ENCODE results near the gene POTEF. TPM values are rescaled to one million over a fixed set of nuclear protein-coding genes. Genes with fewer than 3 reads are reported as not detected.
"Not testable (repeated sequence)": the region's sequence is repeated elsewhere in the genome, so short reads cannot be mapped to it uniquely, and the experiment has no call there.

Gene POTEF
- total RNA-seq, 4 donors from 2014 or later: not detected

DNA sequence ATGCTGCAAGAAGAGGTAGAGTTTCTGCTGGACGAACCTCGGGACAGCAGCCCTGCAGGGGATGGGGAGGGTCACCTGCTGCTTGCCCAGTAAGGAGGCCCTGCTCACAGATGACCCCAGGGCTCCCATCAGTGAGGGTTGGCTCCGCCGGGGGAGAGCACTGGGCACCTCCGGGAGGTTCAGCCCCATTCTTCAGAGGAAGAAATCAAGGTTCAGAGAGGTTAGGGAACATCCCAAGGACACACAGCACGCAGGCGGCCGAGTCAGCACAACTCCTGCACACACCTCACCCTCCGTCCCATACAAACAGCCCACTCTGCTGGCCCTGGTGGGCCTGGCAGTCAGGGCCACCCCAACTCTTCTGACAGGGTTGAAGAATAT is 27.6 kb upstream of the POTEF start:
- Histone ChIP-seq H3K36me3 (peaks cover 0 to 37% of the 10 kb centered on the region in 2 donors), H3K4me1 (no peaks in the 10 kb centered on the region), H3K9me3 (no peaks in the 10 kb centered on the region), H3K27me3 (no peaks in the 10 kb centered on the region), H3K27ac (no peak overlapping the region), H3K4me3 (no peak overlapping the region)
- intact Hi-C loops (cut with DNase I; ENCODE audit: low total_unique reads): no loop called here
- no peak for ATAC-seq
- no peak for DNase-seq
- TF ChIP-seq, protein P1, sequence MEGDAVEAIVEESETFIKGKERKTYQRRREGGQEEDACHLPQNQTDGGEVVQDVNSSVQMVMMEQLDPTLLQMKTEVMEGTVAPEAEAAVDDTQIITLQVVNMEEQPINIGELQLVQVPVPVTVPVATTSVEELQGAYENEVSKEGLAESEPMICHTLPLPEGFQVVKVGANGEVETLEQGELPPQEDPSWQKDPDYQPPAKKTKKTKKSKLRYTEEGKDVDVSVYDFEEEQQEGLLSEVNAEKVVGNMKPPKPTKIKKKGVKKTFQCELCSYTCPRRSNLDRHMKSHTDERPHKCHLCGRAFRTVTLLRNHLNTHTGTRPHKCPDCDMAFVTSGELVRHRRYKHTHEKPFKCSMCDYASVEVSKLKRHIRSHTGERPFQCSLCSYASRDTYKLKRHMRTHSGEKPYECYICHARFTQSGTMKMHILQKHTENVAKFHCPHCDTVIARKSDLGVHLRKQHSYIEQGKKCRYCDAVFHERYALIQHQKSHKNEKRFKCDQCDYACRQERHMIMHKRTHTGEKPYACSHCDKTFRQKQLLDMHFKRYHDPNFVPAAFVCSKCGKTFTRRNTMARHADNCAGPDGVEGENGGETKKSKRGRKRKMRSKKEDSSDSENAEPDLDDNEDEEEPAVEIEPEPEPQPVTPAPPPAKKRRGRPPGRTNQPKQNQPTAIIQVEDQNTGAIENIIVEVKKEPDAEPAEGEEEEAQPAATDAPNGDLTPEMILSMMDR (IDR thresholded peaks at IDR 0.05 in 4 of 5, conservative IDR thresholded peaks at IDR 0.05 in 1 of 5): no peak
- in situ Hi-C loops (cut with MboI; ENCODE audit: low sequenced_read_pairs in 4 of 4): no loop called here

DNA sequence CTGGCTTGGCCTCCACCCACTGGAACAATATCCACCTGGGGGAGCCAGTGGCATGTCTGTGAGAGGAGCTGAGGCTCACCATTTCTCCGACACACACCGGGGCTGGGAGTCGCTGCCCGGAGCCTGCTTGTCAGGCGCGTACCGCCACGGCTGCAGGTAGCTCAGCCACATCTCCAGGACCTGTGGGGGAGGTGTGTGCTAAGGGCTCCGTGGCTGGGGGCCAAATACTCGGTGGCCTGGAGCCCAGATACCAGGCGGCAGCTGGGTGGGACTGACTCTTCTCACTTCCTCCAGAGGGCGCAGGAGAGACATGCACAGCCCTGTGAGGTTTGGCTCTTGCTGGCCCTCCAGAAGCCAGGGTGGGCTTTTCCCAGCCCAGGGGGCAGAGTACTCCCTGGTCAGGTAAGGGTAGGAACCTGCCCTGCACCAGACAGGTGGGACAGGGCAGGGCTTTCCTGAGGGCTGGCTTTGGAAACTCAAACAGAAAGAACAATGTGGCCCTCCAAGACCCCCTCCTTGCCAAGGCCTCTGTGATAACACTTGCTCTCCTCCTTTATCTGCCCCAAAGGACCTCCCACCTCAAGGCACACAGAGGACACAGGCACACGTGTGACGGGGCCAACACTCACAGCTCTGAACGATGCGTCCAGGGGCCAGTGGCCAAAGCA is 27.1 kb upstream of the POTEF start:
- DNase-seq: peak in 1 of 2 donors; percentile 23
- H3K4me3 ChIP-seq; in situ Hi-C loops (cut with MboI; ENCODE audit: low sequenced_read_pairs in 4 of 4); ATAC-seq; intact Hi-C loops (cut with DNase I; ENCODE audit: low total_unique reads); H3K27ac ChIP-seq; H3K9me3 ChIP-seq; H3K27me3 ChIP-seq; H3K4me1 ChIP-seq: not testable (repeated sequence)
- TF ChIP-seq, protein P1 (IDR thresholded peaks at IDR 0.05 in 4 of 5, conservative IDR thresholded peaks at IDR 0.05 in 1 of 5): peak in 1 of 5 experiments; percentile 26
- peaks cover 0 to 37% of the 10 kb centered on the region in 2 donors for H3K36me3 ChIP-seq

DNA sequence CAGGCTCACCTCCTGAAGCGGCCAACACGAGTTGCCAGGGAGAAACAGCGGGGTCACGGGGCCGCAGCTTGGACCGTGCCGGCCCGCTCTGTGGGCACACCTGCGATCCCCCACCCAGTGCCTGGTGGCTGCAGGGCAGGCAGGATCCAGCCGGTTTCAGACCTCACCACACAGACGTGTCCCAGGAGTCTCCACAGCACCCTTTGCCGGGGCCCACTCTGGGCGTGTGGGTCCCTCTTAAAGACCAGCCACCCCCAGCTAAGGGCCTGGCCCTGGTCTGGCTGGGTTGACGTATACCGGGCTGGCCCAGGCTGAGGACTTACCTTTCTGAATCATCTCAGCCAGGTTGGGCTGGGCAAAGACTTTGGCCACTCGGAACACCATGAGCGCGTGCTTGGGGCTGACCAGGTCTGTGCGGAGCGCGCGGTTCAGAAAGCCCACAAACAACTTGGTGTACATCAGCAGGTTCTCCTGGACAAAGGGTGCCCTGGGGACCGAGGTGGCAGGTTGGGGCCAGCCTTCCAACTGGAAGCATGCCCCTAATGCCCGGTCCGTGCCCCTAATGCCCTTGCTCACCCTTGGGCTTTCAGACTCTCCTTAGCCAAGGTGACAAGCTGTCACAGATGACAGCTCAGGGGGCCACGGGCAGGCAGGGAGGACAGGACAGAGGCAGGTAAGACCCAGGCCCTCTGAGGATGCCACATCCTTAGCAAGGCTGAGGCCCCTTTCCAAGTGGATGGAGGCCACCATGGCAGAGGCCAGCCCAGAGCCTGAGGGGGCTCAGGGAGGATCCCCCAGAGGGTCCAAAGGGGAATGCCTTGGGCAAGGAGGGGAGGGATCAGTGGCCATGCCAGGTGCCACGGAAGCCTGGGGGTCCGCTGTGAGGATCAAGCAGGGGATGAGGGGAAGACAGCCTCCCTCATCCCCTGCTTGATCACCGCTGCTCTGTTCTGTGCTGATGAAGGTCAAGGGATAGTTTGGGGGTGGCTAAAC is 26.0 kb upstream of the POTEF start:
- intact Hi-C loops (cut with DNase I; ENCODE audit: low total_unique reads): no loop called here

DNA sequence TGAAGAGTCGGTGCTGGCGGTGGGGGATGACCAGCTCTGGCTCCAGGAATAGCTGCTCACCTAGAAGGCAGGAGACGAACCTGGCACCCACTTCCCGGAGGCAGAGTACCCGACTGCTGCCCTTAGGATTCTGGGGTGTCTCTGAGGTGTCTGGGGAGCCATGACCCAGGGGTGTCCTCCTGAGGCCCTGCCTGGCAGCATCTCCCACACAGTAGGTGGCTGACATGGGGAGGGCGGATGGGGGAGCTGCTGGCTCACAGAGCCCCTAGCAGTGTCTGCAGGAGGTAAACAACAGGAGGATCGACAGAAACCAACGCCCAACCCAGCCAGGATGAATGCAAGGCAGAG is 25.4 kb upstream of the POTEF start:
- H3K9me3 ChIP-seq; DNase-seq; H3K27ac ChIP-seq; H3K27me3 ChIP-seq; in situ Hi-C loops (cut with MboI; ENCODE audit: low sequenced_read_pairs in 4 of 4); H3K4me3 ChIP-seq; H3K4me1 ChIP-seq; ATAC-seq; intact Hi-C loops (cut with DNase I; ENCODE audit: low total_unique reads): not testable (repeated sequence)
- H3K36me3 ChIP-seq: peaks cover 0 to 37% of the 10 kb centered on the region in 2 donors

More for the DNA sequence above, 26.0 kb upstream of the POTEF start:
- Histone ChIP-seq H3K27me3 (no peaks in the 10 kb centered on the region), H3K27ac (no peak overlapping the region), H3K4me1 (no peaks in the 10 kb centered on the region), H3K9me3 (no peaks in the 10 kb centered on the region), H3K36me3 (peaks cover 0 to 37% of the 10 kb centered on the region in 2 donors), H3K4me3 (no peak overlapping the region)
- DNase-seq (no peak), ATAC-seq (no peak)
- TF ChIP-seq, protein P1 (IDR thresholded peaks at IDR 0.05 in 4 of 5, conservative IDR thresholded peaks at IDR 0.05 in 1 of 5): no peak
- TF ChIP-seq POLR2A (IDR thresholded peaks at IDR 0.05): no peak
- in situ Hi-C loops (cut with MboI; ENCODE audit: low sequenced_read_pairs in 4 of 4): no loop called here

DNA sequence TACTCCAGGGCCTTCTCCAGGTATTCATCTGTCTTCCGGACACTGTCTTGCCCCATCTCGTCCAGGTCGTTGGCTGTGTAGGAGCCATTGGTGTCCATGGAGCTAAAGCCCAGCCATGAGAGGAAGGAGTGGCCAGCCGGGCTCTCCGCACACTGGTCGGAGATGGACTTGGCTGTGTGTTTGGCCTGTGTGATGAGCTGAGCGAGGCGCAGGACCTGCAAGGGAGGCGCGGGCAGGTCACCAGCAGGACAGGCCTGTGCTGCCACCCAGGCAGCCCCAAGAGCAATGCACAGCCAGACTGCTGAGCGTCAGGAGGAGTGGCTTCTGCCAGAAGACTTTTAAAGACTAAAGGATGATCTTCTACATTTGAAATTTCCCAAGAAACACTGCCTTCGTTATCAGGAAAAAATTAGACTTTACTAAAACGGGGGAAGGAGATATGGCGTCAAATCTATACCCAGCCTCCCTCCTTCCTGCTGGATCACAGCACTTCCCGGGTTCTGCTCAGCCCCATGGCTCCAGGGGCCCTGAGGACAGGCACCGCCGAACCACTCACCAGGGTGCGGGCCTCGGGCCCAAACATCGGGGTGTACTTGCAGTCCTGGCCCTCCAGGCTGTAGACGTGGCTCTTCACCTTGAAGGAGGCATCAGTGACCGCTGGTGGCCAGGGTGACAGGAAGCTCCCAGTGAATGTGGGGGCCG is 24.9 kb upstream of the POTEF start:
- H3K4me1 ChIP-seq; H3K9me3 ChIP-seq; H3K27me3 ChIP-seq; H3K27ac ChIP-seq; in situ Hi-C loops (cut with MboI; ENCODE audit: low sequenced_read_pairs in 4 of 4); intact Hi-C loops (cut with DNase I; ENCODE audit: low total_unique reads); H3K4me3 ChIP-seq; ATAC-seq; DNase-seq: not testable (repeated sequence)
- H3K36me3 ChIP-seq: peaks cover 0 to 32% of the 10 kb centered on the region in 2 donors

Data from gastrocnemius medialis (tissue), 4 donors.